Osteoblast (primary cell): ENCODE data around the gene TYMS. TPM values are rescaled to one million over a fixed set of nuclear protein-coding genes. Genes with fewer than 3 reads are reported as not detected.

ENCODE experiments used
- DNase-seq: peaks from one replicate; pipeline ENCODE4 v3.0.0; 2011; ENCODE audit warnings: low spot score, mixed read lengths; ENCODE audit not compliant: insufficient read length; ENCODE audit errors: missing footprints
- H2AFZ ChIP-seq: 2 replicates; pipeline ENCODE4 v1.6.0; 2011; ENCODE audit warnings: mild to moderate bottlenecking, low read length
- H3K27ac ChIP-seq: 2 replicates; pipeline ENCODE4 v1.5.1; 2011; ENCODE audit warnings: mild to moderate bottlenecking, low read depth, low read length, moderate library complexity
- H3K27me3 ChIP-seq: 2 replicates; pipeline ENCODE4 v1.6.0; 2012; ENCODE audit warnings: mild to moderate bottlenecking, control low read depth, inconsistent platforms, low read length, moderate library complexity; ENCODE audit not compliant: insufficient read depth
- H3K36me3 ChIP-seq: 2 replicates; pipeline ENCODE4 v1.5.1; 2011; ENCODE audit warnings: mild to moderate bottlenecking, low read length, control low read depth, moderate library complexity; ENCODE audit not compliant: insufficient read depth
- H3K4me1 ChIP-seq: 2 replicates; pipeline ENCODE4 v1.5.1; 2011; ENCODE audit warnings: mild to moderate bottlenecking, low read length, control low read depth, moderate library complexity; ENCODE audit not compliant: insufficient read depth
- H3K4me2 ChIP-seq: 2 replicates; pipeline ENCODE4 v1.6.0; 2011; ENCODE audit warnings: mild to moderate bottlenecking, low read length; ENCODE audit not compliant: insufficient read depth
- H3K4me3 ChIP-seq: fragments of 200-600 bp; sonication (generic); 3 replicates; pipeline ENCODE4 v1.5.1; 2012; ENCODE audit warnings: mild to moderate bottlenecking, low read length, inconsistent platforms; ENCODE audit not compliant: insufficient read depth
- H3K79me2 ChIP-seq: 2 replicates; pipeline ENCODE4 v1.6.0; 2012; ENCODE audit warnings: mild to moderate bottlenecking, low read length, control low read depth, inconsistent platforms; ENCODE audit not compliant: insufficient read depth
- H3K9me3 ChIP-seq: 2 replicates; pipeline ENCODE4 v1.5.1; 2011; ENCODE audit warnings: low read depth, low read length, control low read depth
- H4K20me1 ChIP-seq: 2 replicates; pipeline ENCODE4 v1.6.0; 2012; ENCODE audit warnings: mild to moderate bottlenecking, low read length, control low read depth; ENCODE audit not compliant: insufficient read depth
- CTCF ChIP-seq: IDR thresholded peaks from 2 replicates; pipeline ENCODE4 v1.5.1; 2011; ENCODE audit warnings: mild to moderate bottlenecking, low read depth, low read length, moderate library complexity; ENCODE audit errors: extremely low read depth
- total RNA-seq: library from RNA; depleted of rRNA; stranded (reverse); fragments of >200 nt; gene quantifications from 2 replicates; pipeline ENCODE4 v1.2.3, GENCODE V29; 2012

Gene TYMS
- total RNA-seq, 1 donor = 4.7 TPM

- H3K36me3 ChIP-seq = peaks cover 26% of the 10 kb centered on the region
- H2AFZ ChIP-seq = no peak overlapping the region
- no peak overlapping the region for H3K4me2 ChIP-seq
- H3K4me1 ChIP-seq = no peaks in the 10 kb centered on the region
- H3K9me3 ChIP-seq = no peaks in the 10 kb centered on the region
- H3K79me2 ChIP-seq = peaks cover 19% of the 10 kb centered on the region
- H4K20me1 ChIP-seq = no peaks in the 10 kb centered on the region
- TF ChIP-seq CTCF = no peak
- H3K4me3 ChIP-seq = no peak overlapping the region
- DNase-seq = no peak
- no peaks in the 10 kb centered on the region for H3K27me3 ChIP-seq
- H3K27ac ChIP-seq = no peak overlapping the region
Measured at GRCh38 chr18:666628-667027, 9.2 kb downstream of the TYMS start.

- no peaks in the 10 kb centered on the region for H3K4me1 ChIP-seq
- H4K20me1 ChIP-seq = no peaks in the 10 kb centered on the region
- no peak for TF ChIP-seq CTCF
- H2AFZ ChIP-seq = no peak overlapping the region
- H3K36me3 ChIP-seq = peaks cover 39% of the 10 kb centered on the region
- H3K4me3 ChIP-seq = no peak overlapping the region
- H3K4me2 ChIP-seq = no peak overlapping the region
- DNase-seq = no peak
- no peaks in the 10 kb centered on the region for H3K27me3 ChIP-seq
- H3K79me2 ChIP-seq = peaks cover 15% of the 10 kb centered on the region
- no peaks in the 10 kb centered on the region for H3K9me3 ChIP-seq
- no peak overlapping the region for H3K27ac ChIP-seq
Measured at GRCh38 chr18:668260-668659, 10.8 kb downstream of the TYMS start.

- Histone ChIP-seq H3K27me3 (no peaks in the 10 kb centered on the region), H3K4me2 (no peak overlapping the region), H4K20me1 (no peaks in the 10 kb centered on the region), H3K27ac (no peak overlapping the region), H3K36me3 (peaks cover 47% of the 10 kb centered on the region), H3K4me1 (no peaks in the 10 kb centered on the region), H3K4me3 (no peak overlapping the region), H3K79me2 (peaks cover 15% of the 10 kb centered on the region), H3K9me3 (no peaks in the 10 kb centered on the region), H2AFZ (no peak overlapping the region)
- DNase-seq = no peak
- TF ChIP-seq CTCF = no peak
Measured at GRCh38 chr18:669077-669476, 11.6 kb downstream of the TYMS start.

- DNase-seq = no peak
- peaks cover 15% of the 10 kb centered on the region for H3K79me2 ChIP-seq
- H3K27me3 ChIP-seq = no peaks in the 10 kb centered on the region
- H3K4me3 ChIP-seq = no peak overlapping the region
- H3K4me2 ChIP-seq = no peak overlapping the region
- no peaks in the 10 kb centered on the region for H3K9me3 ChIP-seq
- no peak overlapping the region for H3K27ac ChIP-seq
- no peaks in the 10 kb centered on the region for H4K20me1 ChIP-seq
- no peaks in the 10 kb centered on the region for H3K4me1 ChIP-seq
- no peak for TF ChIP-seq CTCF
- no peak overlapping the region for H2AFZ ChIP-seq
- H3K36me3 ChIP-seq = peaks cover 59% of the 10 kb centered on the region
Measured at GRCh38 chr18:670522-670921, 13.1 kb downstream of the TYMS start.
